NB4 (cell line): ENCODE results near the gene PDE1A.

Experiments
- DNase-seq: peaks from one replicate; pipeline ENCODE4 v3.0.0; 2010; ENCODE audit warnings: low read depth
- H3K4me3 ChIP-seq: one replicate; pipeline ENCODE4 v1.5.1; 2011; ENCODE audit warnings: mild to moderate bottlenecking, low read depth, low read length, moderate library complexity
- CTCF ChIP-seq: IDR thresholded peaks from one replicate; pipeline ENCODE4 v1.5.1; 2012; ENCODE audit warnings: low read depth, low read length
- MAX ChIP-seq: IDR thresholded peaks from 2 replicates; pipeline ENCODE4 v1.6.1; 2011; ENCODE audit warnings: low read depth, low read length
- MYC ChIP-seq: IDR thresholded peaks from 2 replicates; pipeline ENCODE4 v1.6.1; 2011; ENCODE audit warnings: low read depth, low read length
- POLR2A ChIP-seq: IDR thresholded peaks from 2 replicates; pipeline ENCODE4 v1.6.1; 2011; ENCODE audit warnings: mild to moderate bottlenecking; ENCODE audit not compliant: insufficient read length; ENCODE audit errors: extremely low read depth

PDE1A gene

GRCh38 chr2:182193291-182193690 is 233.5 kb downstream of the PDE1A start:
- no peak overlapping the region for H3K4me3 ChIP-seq
- TF ChIP-seq MYC (no peak), MAX (no peak), CTCF (no peak), POLR2A (no peak)
- no peak for DNase-seq

DNA sequence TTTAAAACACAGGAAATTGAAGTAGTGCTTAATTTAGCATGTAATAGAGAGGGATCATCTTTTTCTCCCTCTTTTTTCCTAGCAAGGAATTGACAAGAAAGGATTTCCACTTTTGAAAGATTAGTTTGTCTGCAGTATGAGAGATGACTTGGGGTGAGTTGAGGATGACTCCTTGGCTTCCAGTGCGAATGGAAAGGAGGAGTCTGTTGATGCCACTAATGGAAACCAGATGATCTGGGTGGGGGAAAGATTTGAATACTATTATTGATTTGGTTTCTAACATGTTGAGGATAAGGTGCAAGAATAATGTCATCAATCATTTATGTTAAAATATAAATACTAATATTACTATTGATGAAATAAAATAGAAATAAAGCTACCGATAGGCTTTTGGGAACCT is 235.8 kb downstream of the PDE1A start:
- DNase-seq = no peak
- no peak overlapping the region for H3K4me3 ChIP-seq
- TF ChIP-seq CTCF (no peak), POLR2A (no peak), MYC (no peak), MAX (no peak)

- no peak overlapping the region for H3K4me3 ChIP-seq
- no peak for DNase-seq
- TF ChIP-seq CTCF = no peak
- no peak for TF ChIP-seq MAX
- no peak for TF ChIP-seq MYC
- no peak for TF ChIP-seq POLR2A
These were observed 239.7 kb downstream of the PDE1A start for GRCh38 chr2:182187130-182187529.

- peak; percentile 41 for DNase-seq
- H3K4me3 ChIP-seq = no peak overlapping the region
- no peak for TF ChIP-seq MYC
- peak; percentile 8 for TF ChIP-seq CTCF
- TF ChIP-seq POLR2A = no peak
- TF ChIP-seq MAX = no peak
These were observed 240.6 kb downstream of the PDE1A start for GRCh38 chr2:182186132-182186735.

- DNase-seq = no peak
- TF ChIP-seq POLR2A (no peak), MAX (no peak), CTCF (no peak), MYC (no peak)
- no peak overlapping the region for H3K4me3 ChIP-seq
These were observed 244.4 kb downstream of the PDE1A start for GRCh38 chr2:182182436-182182835.
